Trophoblast cell (in vitro differentiated cells and primary cell): ENCODE measurements around the gene ABHD14A.

Source experiments
- DNase-seq, 2 donors: peaks; one replicate each; pipeline ENCODE4 v3.0.0-alpha.2; 2016
- H2AFZ ChIP-seq: 2 replicates; pipeline ENCODE4 v1.6.1; 2013; ENCODE audit warnings: low read length, moderate library complexity, mild to moderate bottlenecking; ENCODE audit not compliant: insufficient read depth, poor library complexity
- H2AK5ac ChIP-seq: 2 replicates; pipeline ENCODE4 v1.6.1; 2013; ENCODE audit warnings: mild to moderate bottlenecking, low read length
- H2BK120ac ChIP-seq: 2 replicates; pipeline ENCODE4 v1.6.1; 2013; ENCODE audit warnings: low read length, mild to moderate bottlenecking, moderate library complexity; ENCODE audit not compliant: insufficient read depth, poor library complexity
- H2BK12ac ChIP-seq: 2 replicates; pipeline ENCODE4 v1.6.1; 2013; ENCODE audit warnings: mild to moderate bottlenecking, low read length, moderate library complexity
- H2BK5ac ChIP-seq: 2 replicates; pipeline ENCODE4 v1.6.1; 2013; ENCODE audit warnings: low read length, low read depth, moderate library complexity, mild to moderate bottlenecking; ENCODE audit not compliant: poor library complexity
- H3K14ac ChIP-seq: 2 replicates; pipeline ENCODE4 v1.6.1; 2013; ENCODE audit warnings: mild to moderate bottlenecking, low read length
- H3K18ac ChIP-seq: 2 replicates; pipeline ENCODE4 v1.6.1; 2013; ENCODE audit warnings: mild to moderate bottlenecking, low read length
- H3K23ac ChIP-seq: 2 replicates; pipeline ENCODE4 v1.6.1; 2013; ENCODE audit warnings: low read length
- H3K27ac ChIP-seq: 2 replicates; pipeline ENCODE4 v1.5.1; 2013; ENCODE audit warnings: low read depth, mild to moderate bottlenecking, inconsistent platforms, low read length, moderate library complexity
- H3K27me3 ChIP-seq: 2 replicates; pipeline ENCODE4 v1.6.1; 2013; ENCODE audit warnings: inconsistent platforms, mild to moderate bottlenecking, low read length, moderate library complexity; ENCODE audit not compliant: insufficient read depth
- H3K36me3 ChIP-seq, 2 experiments: 1 replicate in 1 of 2; 2 replicates in 1 of 2; pipeline ENCODE4 v1.6.1; 2013; ENCODE audit warnings: low read length in 2 of 2, mild to moderate bottlenecking in 2 of 2, moderate library complexity in 1 of 2; ENCODE audit not compliant: insufficient read depth in 2 of 2, control insufficient read depth in 1 of 2
- H3K4ac ChIP-seq: 2 replicates; pipeline ENCODE4 v1.6.1; 2013; ENCODE audit warnings: low read depth, mild to moderate bottlenecking, low read length, moderate library complexity
- H3K4me1 ChIP-seq, 2 experiments: 1 replicate in 1 of 2; 2 replicates in 1 of 2; pipeline ENCODE4 v1.6.1; 2013; ENCODE audit warnings: low read length in 2 of 2, mild to moderate bottlenecking in 2 of 2, moderate library complexity in 1 of 2; ENCODE audit not compliant: insufficient read depth in 2 of 2, control insufficient read depth in 1 of 2
- H3K4me2 ChIP-seq: 2 replicates; pipeline ENCODE4 v1.6.1; 2013; ENCODE audit warnings: inconsistent platforms, mild to moderate bottlenecking, low read length, moderate library complexity
- H3K4me3 ChIP-seq: 2 replicates; pipeline ENCODE4 v1.5.1; 2013; ENCODE audit warnings: mild to moderate bottlenecking, low read depth, low read length, inconsistent platforms
- H3K79me1 ChIP-seq: one replicate; pipeline ENCODE4 v1.6.1; 2013; ENCODE audit warnings: low read length
- H3K79me2 ChIP-seq: 2 replicates; pipeline ENCODE4 v1.6.1; 2013; ENCODE audit warnings: low read length, mild to moderate bottlenecking; ENCODE audit not compliant: control insufficient read depth, insufficient read depth, poor library complexity
- H3K9ac ChIP-seq: 2 replicates; pipeline ENCODE4 v1.6.1; 2013; ENCODE audit warnings: mild to moderate bottlenecking, low read length
- H3K9me3 ChIP-seq: 2 replicates; pipeline ENCODE4 v1.6.1; 2013; ENCODE audit warnings: low read depth, mild to moderate bottlenecking, control low read depth, inconsistent platforms, low read length; ENCODE audit not compliant: insufficient read depth
- H4K12ac ChIP-seq: 2 replicates; pipeline ENCODE4 v1.6.1; 2013; ENCODE audit warnings: low read depth, mild to moderate bottlenecking, low read length, moderate library complexity
- H4K8ac ChIP-seq: 2 replicates; pipeline ENCODE4 v1.6.1; 2013; ENCODE audit warnings: low read depth, mild to moderate bottlenecking, low read length, moderate library complexity
- H4K91ac ChIP-seq: one replicate; pipeline ENCODE4 v1.6.1; 2013; ENCODE audit warnings: low read depth, mild to moderate bottlenecking, low read length, moderate library complexity
- WGBS: extraction: QIAGEN DNeasy Blood & Tissue Kit; methylation state at CpG from one replicate; pipeline ENCODE4 v1.1.7; 2013; ENCODE audit warnings: missing lambda C conversion rate; ENCODE audit not compliant: insufficient read length, insufficient coverage; ENCODE audit errors: extremely low coverage; 5-methylcytosine and 5-hydroxymethylcytosine counted together

Gene ABHD14A

GRCh38 chr3:52017586-52017985, 42.7 kb downstream of the ABHD14A start:
- Histone ChIP-seq H4K91ac (no peak overlapping the region), H3K79me1 (peaks cover 2% of the 10 kb centered on the region), H2BK12ac (no peak overlapping the region), H3K4me1 (peaks cover 10% of the 10 kb centered on the region in 2 experiments), H3K27ac (no peak overlapping the region), H3K36me3 (no peaks in the 10 kb centered on the region), H3K79me2 (no peaks in the 10 kb centered on the region), H3K4me2 (no peak overlapping the region), H2AK5ac (no peak overlapping the region), H3K4me3 (no peak overlapping the region), H3K27me3 (no peaks in the 10 kb centered on the region), H4K8ac (no peak overlapping the region), H3K9me3 (no peaks in the 10 kb centered on the region), H3K23ac (no peak overlapping the region), H3K4ac (no peak overlapping the region), H3K18ac (no peak overlapping the region), H2BK5ac (no peak overlapping the region), H4K12ac (no peak overlapping the region), H2AFZ (no peak overlapping the region), H3K14ac (no peak overlapping the region), H2BK120ac (no peak overlapping the region), H3K9ac (no peak overlapping the region)
- DNase-seq: no peak
- no CpG with 5 or more reads among the region's 11 CpGs for WGBS

- Histone ChIP-seq H3K4me3 (no peak overlapping the region), H3K79me1 (peaks cover 2% of the 10 kb centered on the region), H3K9ac (no peak overlapping the region), H2AK5ac (peak overlapping the region; percentile 14), H3K27me3 (no peaks in the 10 kb centered on the region), H2AFZ (no peak overlapping the region), H3K79me2 (no peaks in the 10 kb centered on the region), H4K8ac (no peak overlapping the region), H3K18ac (no peak overlapping the region), H2BK120ac (no peak overlapping the region), H3K23ac (no peak overlapping the region), H3K14ac (no peak overlapping the region), H3K4me1 (peaks cover 16 to 18% of the 10 kb centered on the region in 2 experiments), H2BK5ac (no peak overlapping the region), H3K36me3 (no peaks in the 10 kb centered on the region), H4K91ac (no peak overlapping the region), H3K4me2 (no peak overlapping the region), H3K9me3 (no peaks in the 10 kb centered on the region), H3K27ac (no peak overlapping the region), H4K12ac (no peak overlapping the region), H2BK12ac (no peak overlapping the region), H3K4ac (no peak overlapping the region)
- DNase-seq: no peak
- no CpG with 5 or more reads among the region's 21 CpGs for WGBS
Measured at GRCh38 chr3:52018319-52019000, 43.6 kb downstream of the ABHD14A start.

GRCh38 chr3:52019352-52020080, 44.7 kb downstream of the ABHD14A start:
- Histone ChIP-seq H2AK5ac (no peak overlapping the region), H3K36me3 (no peaks in the 10 kb centered on the region), H2BK5ac (no peak overlapping the region), H4K91ac (no peak overlapping the region), H4K8ac (no peak overlapping the region), H3K14ac (no peak overlapping the region), H3K27me3 (no peaks in the 10 kb centered on the region), H3K79me1 (peaks cover 2% of the 10 kb centered on the region), H3K18ac (no peak overlapping the region), H3K79me2 (no peaks in the 10 kb centered on the region), H2BK120ac (no peak overlapping the region), H4K12ac (no peak overlapping the region), H3K9ac (no peak overlapping the region), H3K4me1 (peaks cover 16 to 20% of the 10 kb centered on the region in 2 experiments), H3K23ac (no peak overlapping the region), H3K4me2 (no peak overlapping the region), H3K9me3 (no peaks in the 10 kb centered on the region), H3K4me3 (no peak overlapping the region), H2BK12ac (no peak overlapping the region), H2AFZ (no peak overlapping the region), H3K4ac (no peak overlapping the region), H3K27ac (no peak overlapping the region)
- WGBS: no CpG with 5 or more reads among the region's 17 CpGs
- no peak for DNase-seq

GRCh38 chr3:52020796-52021195, 45.9 kb downstream of the ABHD14A start:
- Histone ChIP-seq H2BK12ac (no peak overlapping the region), H3K9ac (no peak overlapping the region), H3K79me2 (no peaks in the 10 kb centered on the region), H2AFZ (no peak overlapping the region), H3K27ac (no peak overlapping the region), H3K4me3 (no peak overlapping the region), H3K4ac (no peak overlapping the region), H3K79me1 (peaks cover 2% of the 10 kb centered on the region), H2BK120ac (no peak overlapping the region), H3K23ac (no peak overlapping the region), H2BK5ac (no peak overlapping the region), H3K9me3 (no peaks in the 10 kb centered on the region), H4K12ac (no peak overlapping the region), H2AK5ac (no peak overlapping the region), H3K14ac (no peak overlapping the region), H3K36me3 (no peaks in the 10 kb centered on the region), H3K4me2 (no peak overlapping the region), H4K91ac (no peak overlapping the region), H4K8ac (no peak overlapping the region), H3K18ac (no peak overlapping the region), H3K27me3 (no peaks in the 10 kb centered on the region), H3K4me1 (peaks cover 16 to 20% of the 10 kb centered on the region in 2 experiments)
- no CpG with 5 or more reads among the region's 7 CpGs for WGBS
- DNase-seq: no peak
